Measurements from ENCODE around the gene CBX8.

The CBX8 gene

DNA sequence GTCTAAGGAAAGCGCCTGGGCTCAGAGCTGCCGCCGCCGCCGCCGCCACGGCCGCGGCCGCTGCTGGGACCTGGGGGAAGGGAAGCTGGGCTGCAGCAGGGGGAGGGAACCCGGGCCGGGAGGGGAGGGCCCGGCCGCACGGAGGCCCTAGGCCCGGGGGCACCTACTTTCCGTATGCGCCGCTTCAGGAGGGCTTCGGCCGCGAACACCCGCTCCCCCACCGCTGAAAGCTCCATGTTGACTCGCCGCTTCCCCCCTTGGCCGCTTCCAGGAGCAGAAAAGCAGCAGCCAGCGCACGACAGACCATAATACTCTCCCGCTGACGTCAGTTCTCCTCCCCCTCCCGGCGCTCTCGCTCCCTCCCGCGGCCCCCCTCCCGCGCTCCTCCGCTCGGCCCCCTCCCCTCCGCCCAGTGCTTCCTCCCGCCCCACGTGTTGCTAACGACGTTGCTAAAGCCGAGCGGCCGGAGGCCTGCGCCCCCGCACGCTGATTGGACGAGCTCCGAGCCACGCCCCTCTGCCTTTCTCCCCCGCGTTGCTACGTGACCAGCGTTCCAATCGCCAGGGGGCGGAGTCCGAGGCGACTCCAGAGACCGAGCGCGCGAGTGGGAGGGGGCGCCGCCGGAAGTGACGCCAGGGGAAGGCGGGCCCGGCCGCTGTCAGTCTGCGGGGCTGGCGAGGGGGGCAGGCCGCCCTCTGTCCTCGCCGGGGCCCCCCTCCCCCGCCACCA lies at the start of gene CBX8:
Gene CBX8 (minus strand): TSS at position 315 of the 729 bp plus-strand sequence. CDS start 79 bp downstream, at position 236.
- DNase-seq, result peak; percentile 99

DNA sequence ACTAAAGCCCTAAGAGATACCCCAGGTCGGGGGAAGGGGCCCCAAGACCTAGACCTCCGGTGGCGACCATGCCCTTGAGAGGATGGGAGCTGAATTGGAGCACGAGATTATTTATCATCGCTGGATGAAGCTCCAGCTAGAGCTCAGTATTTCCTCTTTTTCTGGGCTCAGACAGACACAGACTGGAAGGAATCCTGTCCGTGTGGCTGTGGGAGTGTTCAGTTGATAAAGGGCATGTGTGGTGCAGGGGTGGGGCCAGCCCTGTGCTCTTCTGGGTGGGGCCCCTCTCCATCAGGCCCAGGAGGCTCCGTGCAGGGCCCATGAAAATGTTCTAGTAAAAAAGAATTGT lies 48.7 kb upstream of the CBX8 start:
- no peak for DNase-seq

DNA sequence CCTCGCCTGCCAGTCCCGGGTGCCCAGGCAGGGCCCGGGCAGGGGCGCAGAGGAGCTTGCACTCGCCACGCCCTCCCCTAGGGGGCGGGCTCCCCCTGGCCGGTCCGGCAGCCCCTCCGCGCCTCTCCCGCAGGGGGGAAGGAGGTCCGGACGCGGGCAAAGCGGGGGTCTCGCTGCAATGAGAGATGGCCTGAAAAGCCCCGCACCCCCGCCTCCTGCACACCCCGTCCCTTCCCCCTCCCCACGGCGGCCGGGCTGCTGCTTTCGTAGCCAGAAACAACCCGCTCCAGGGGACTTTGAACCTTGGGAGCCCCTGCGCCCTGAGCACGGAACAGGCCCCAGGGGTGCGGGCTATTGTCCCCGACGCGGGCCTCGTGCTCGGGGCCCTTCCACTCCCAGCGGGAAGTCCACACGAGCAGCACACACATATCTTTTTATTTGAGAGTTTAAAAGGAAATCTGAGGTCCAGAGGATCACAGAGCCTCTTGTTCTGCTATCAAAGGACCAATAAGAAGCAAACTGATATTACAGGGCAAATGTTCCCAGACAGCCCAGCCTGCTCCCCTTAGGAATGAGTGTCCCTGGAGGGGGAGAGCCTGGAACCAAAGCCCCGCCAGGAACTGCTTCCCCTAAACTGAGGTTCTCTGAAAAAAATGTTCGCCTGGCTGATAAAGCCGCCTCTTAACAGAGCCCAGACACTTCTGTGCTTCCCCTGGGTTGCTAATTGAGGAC lies 48.2 kb upstream of the CBX8 start:
- DNase-seq, result peak; percentile 26 to 54

DNA sequence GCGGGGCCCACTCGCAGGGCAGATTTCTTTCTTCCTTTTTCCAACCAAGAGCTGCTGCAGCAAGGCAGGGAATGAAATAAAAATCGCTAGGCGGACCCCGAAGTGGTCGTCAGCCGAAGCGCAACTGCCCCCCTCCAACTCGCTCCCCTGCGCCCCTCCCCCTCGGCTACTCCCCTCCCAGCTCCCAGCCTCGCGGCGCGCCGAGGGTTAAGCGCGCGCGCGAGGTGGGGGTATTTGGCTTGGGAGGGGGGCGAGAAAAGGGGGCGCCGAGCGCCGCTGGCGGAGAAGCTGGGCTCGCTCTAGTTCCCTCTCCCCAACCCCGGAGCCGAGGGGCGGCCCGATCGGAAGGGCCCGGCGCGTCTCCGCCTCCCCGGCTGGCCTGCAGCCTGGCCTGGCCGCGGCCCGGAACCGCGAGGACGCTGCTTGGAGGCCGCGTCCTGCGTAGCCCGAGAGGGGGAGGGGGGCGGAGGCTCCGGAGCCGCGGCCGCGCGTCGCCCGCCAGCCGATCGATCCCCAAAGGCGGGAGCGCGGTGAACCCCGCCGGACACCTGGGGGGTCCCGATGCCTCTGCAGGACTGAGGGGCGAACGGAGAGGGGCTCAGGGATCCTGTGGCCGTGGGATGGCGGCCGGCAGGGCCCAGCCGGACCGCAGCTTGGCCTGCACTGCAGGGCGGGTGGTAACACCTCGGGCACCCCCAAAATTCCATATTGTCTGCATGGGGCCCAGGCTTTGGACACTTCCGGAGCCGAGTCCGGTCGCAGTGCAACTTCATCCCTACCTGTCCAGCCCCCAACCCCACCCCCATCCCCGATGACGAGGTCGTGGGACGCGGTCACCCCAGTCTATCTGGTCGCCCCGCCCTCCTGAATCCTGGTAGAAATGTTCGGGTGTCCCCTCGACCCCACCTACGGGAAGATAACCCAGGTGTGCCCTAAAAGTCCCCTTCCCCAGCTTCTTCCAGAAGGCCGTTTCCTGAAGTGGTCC lies 47.2 kb upstream of the CBX8 start:
- DNase-seq, result no peak

DNA sequence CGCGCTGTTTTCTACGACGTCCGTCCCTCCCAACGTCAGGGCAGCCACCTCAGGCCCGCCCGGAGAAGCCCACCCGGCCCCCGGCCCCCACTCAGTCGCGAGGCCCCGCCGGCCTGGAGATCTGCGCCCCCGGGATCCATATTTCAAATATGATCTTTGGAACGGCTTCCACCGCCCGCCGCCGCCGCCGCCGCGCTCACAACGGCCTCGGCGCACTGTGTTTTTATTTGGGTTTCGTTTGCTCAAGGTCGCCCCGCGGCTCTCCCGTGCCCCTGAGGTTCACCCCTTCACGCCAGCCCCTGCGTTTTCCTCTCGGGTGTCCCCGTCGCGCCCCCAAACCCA lies 46.6 kb upstream of the CBX8 start:
- no peak for DNase-seq

DNA sequence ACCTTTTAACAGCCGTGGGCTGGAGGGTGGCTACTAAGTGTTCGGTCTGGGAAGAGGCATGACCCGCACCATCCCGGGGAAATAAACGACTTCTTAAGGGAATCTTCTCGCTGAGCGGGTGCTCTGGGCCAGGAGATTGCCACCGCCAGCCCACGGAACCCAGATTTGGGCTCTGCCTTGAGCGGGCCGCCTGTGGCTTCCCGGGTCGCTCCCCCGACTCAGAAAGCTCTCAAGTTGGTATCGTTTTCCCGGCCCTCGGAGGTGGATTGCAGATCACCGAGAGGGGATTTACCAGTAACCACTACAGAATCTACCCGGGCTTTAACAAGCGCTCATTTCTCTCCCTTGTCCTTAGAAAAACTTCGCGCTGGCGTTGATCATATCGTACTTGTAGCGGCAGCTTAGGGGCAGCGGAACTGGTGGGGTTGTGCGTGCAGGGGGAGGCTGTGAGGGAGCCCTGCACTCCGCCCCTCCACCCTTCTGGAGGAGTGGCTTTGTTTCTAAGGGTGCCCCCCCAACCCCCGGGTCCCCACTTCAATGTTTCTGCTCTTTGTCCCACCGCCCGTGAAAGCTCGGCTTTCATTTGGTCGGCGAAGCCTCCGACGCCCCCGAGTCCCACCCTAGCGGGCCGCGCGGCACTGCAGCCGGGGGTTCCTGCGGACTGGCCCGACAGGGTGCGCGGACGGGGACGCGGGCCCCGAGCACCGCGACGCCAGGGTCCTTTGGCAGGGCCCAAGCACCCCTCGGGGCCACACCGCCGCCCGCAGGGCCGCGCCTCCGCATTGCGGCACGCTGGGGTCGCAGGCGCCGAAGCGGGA lies 46.0 kb upstream of the CBX8 start:
- DNase-seq, result peak in 1 of 2 experiments; percentile 17

DNA sequence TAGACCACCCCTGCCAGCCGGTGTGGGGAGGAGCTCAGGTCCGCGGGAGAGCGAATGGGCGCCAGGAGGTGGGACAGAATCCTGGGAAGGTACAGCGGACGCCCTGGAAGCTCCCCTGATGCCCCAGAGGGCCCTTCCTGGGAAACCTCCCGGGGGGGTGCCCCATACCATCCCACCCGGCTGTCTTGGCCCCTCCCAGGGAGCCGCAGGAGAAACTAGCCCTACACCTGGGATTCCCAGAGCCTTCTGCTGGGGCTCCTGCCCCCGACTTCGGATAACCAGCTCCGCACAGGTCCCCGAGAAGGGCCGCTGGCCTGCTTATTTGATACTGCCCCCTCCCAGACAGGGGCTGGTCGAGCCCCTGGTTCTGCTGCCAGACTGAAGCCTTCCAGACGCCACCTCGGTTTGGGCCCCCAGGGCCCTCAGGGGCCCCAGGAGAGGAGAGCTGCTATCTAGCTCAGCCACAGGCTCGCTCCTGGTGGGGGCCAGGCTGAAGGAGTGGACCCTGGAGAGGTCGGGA lies 45.3 kb upstream of the CBX8 start:
- no peak for DNase-seq

DNA sequence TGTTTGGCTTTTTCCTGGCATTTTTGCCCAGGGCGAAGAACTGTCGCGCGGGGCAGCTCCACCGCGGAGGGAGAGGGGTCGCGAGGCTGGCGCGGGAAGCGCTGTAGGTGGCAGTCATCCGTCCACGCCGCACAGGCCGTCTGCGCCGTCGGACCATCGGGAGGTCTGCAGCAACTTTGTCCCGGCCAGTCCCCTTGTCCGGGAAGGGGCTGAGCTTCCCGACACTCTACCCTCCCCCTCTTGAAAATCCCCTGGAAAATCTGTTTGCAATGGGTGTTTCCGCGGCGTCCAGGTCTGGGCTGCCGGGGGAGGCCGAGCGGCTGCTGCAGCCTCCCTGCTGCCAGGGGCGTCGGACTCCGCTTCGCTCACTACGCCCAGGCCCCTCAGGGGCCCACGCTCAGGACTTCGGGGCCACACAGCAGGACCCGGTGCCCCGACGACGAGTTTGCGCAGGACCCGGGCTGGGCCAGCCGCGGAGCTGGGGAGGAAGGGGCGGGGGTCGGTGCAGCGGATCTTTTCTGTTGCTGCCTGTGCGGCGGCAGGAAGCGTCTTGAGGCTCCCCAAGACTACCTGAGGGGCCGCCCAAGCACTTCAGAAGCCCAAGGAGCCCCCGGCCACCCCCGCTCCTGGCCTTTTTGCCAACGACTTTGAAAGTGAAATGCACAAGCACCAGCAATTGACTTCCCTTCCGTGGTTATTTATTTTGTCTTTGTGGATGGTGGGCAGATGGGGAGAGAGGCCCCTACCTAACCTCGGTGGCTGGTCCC lies 44.7 kb upstream of the CBX8 start:
- no peak for DNase-seq

DNA sequence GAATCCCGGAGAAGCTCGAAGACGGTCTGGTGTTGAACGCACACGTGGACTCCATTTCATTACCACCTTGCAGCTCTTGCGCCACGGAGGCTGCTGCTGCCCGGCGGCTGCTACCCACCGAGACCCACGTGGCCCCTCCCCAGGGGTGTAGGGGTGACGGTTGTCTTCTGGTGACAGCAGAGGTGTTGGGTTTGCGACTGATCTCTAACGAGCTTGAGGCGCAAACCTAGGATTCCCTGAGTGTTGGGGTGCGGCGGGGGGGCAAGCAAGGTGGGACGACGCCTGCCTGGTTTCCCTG lies 44.1 kb upstream of the CBX8 start:
- no peak for DNase-seq

DNA sequence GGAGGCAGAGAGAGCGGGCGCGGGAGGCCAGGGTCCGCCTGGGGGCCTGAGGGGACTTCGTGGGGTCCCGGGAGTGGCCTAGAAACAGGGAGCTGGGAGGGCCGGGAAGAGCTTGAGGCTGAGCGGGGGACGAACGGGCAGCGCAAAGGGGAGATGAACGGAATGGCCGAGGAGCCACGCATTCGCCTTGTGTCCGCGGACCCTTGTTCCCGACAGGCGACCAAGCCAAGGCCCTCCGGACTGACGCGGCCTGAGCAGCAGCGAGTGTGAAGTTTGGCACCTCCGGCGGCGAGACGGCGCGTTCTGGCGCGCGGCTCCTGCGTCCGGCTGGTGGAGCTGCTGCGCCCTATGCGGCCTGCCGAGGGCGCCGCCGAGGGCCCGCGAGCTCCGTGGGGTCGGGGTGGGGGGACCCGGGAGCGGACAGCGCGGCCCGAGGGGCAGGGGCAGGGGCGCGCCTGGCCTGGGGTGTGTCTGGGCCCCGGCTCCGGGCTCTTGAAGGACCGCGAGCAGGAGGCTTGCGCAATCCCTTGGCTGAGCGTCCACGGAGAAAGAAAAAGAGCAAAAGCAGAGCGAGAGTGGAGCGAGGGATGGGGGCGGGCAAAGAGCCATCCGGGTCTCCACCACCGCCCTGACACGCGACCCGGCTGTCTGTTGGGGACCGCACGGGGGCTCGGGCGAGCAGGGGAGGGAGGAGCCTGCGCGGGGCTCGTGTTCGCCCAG lies 43.6 kb upstream of the CBX8 start:
- DNase-seq, result no peak

DNA sequence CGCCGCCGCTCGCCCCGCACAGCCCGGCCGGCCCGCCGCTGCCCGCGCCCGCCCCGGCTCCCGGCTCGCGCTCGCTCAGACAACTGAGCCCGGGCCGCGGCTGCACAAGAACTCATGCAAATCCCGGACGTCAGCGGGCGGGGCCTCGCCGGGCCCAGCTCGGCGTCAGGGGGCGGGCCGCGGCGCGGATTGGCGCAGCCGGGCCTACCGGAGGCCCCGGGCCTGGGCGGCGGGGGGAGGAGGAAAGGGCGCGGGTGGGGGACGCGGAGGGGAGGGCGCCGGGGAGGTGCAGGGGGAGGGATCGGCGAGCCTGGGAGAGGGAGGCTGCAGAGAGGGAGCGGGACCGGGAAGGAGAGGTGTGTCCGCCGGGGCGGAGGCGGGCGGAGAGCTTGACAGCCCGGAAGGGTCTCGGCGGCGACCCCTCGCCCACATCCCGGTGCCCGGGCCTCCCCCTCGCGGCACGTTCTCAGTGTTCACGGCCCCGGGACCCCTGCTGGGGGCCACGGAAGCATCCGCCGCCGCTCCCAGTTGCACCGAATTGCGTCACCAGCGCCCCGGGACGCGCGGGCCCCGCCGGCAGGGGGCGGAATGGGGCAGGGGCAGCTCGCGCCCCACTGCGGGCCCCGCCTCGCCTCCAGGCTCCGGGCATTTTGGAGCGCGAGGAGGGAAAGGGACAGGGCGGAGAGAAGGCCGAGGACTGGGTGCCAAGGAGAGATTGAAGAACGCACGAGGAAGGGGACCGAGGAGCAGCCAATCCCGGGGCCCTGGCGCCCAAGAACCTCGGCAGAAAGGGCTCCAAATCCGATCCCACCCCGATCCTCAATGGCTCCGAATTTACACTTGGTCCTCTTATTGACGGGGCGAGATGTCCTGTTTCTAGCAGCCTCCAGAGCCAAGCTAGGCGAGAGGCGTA lies 42.7 kb upstream of the CBX8 start, which contains the start of gene CBX4:
Gene CBX4 (minus strand): TSS at position 85 of the 913 bp plus-strand sequence. CDS start 189 bp downstream, outside the sequence.
- peak; percentile 92 for DNase-seq

DNA sequence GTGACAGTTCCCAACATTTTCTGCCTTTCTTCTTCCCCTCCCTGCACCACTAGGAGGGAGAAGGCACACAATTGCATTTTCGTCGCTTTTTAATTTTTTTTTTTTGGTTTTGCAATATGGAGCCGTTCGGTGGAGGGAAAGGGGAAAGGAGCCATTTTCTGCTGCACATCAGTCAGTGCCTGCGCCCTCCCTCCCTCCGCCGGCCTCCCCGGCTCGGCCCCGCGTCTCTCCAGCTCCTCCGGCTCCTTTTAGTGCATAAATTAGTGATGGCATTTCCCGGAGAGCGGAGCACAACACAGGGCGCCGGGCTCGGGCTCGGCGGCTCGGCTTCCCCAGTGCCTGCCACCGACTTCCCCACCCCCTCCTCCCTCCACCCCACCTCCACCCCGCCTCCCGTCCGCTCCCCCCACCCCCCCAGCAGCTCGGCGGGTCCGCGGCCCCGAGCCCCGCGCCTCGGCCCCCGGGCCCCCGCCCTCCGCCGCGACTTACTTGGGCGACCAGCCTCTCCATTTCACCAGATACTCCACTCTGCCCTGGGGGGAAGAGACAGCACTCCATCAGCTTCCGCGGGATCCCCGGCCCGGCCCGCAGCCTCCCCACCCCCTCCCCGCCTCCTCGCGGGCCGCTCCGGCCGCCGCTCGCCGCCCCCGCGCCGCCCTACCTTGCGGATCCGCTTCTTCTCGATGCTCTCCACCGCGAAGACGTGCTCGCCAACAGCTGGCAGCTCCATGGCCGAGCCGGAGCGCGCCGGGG lies 41.8 kb upstream of the CBX8 start:
- DNase-seq, result peak in 1 of 2 experiments; percentile 35

DNA sequence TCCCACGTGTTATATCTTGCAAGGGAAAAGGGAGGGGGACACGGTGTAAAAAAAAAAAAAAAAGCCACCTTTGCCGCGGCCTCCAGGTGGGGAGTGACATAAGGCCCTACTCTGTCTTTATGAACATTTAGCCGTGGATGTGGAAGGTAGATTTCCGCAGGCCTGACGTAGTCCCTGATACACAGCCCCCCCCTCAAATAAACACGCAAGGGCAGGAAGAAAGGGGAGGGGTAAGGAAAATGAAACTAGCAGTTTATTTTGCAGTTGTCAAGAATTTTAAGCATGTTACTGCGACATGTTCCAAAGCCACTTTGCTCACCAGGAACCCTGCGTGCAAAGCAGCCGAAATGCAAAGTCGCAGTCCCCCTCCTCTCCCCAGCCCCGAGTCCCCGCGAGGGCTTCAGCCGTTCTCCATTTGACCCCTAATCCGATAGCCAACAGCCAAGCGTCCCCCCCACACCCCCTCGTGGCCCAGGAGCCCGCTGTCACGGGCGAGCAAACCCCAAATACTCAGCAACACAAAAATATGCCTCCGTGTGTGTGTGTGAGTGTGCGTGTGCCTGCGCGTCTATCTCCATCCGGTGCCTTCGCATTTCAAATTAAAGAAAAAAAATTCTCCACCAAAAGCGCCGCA lies 41.1 kb upstream of the CBX8 start:
- DNase-seq, result no peak

DNA sequence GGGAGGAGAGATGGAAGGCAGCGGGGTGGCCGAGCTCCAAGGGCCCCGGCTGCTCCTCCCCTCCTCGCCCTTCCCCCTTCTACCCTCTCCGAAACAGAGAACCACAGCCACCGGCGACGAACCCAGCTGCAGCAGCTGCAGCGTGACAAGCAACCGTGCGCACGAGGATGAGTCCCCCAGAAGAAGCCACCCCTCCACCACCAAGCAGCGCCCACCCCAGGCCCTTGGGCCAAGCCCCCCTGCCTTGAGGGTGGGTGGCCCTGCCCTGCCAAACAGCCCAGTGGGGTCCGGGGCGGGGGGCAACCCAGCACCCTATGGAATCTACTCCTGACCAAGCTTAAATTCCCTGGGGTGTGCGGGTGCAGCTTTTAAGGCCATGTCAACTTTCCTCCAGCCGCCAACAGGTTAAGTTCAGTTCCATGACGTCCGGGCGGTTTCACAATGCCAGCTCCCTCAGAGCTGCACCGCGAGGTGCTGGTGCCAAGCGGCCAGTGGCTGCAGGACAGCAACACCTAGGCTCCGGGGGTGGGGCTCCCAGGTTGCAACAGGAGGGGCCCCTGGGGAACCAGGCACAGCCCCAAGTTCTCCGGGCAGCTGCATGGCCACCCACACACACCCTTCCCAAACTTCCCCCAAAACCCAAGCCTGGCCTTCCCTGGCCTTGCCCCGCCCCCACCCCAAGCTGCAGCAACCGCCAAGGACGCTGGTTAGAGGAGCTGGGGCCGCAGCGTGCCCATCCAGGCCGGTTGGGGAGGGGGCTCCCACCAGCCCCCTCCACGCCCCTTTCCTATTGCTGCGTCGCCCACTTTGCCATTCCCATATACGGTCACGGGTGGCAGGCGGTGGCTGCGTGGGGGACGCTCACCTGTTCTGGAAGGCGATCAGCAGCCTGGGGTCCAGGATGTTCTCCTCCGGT lies 40.4 kb upstream of the CBX8 start:
- no peak for DNase-seq

DNA sequence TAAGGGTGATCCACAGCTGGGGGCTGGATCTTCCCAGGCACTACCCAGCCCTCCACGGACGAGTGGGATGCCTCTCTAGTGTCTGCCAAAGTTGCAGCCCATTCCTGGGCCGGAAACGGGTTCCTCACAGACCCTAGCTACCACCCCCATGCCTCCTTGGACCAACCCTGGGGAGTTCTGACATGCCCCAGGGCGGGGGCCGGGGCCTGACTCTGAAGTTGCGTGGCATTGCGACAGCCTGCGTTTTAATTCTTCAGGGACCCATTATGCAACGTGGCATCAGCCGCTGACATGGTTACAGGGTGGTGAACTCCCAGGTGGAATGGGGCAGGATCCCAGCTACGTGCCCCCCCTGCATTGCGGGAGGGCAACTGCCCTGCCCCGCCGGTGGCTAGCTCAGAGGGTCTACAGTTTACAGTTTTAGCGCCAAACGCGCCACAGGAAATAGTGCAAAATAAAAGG lies 39.7 kb upstream of the CBX8 start:
- DNase-seq, result no peak

DNA sequence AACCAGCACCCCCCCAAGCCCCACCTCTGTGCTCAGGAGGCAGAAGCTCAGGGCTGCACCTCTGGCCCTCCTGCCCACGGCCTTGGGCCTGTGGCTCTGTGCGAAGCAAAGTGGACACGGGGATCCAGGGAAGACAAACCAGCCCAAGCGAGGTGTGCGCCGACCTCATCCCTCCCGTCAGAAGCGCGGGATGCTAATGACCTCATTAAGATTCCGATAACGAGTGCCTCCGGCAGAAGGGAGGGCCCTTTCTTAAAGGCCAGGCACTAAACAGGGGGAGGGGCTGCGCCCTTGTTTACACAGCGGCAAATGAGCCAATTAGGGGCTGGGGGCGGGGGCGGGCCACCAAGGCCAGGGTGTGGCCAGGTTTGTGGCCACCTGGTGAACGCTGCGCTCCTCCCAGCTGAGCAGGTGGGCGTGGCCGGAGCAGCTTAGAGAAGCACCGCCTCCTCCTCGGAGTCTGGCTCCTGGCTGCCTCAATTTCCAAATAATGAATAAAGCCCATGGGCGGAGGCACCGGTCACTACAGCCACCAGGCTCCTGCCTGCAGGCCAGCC lies 39.2 kb upstream of the CBX8 start:
- no peak for DNase-seq

DNA sequence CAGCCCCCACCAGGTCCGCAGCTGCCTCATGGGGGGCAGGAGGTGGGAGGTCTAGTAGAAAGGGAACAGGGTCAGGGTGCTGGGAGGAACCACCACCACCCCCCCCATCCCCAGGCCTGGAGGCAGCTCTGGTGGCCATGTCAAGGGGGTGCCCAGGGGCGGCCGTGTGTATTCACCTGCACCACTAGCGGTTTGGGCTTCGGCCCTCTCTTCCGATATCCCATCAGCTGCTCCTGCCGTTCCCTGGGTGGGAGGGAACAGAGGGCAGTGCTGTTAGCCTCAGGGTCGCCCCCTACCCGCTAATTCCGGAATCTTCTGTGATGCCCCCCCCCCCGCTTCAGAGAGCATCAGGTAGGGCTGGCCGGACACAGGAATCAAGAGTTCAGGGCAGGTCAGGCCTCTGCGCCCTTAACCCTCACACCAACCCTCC lies 38.6 kb upstream of the CBX8 start:
- no peak for DNase-seq
